Vagina (tissue), 2 donors: Measurements from ENCODE around the gene INO80E.

Experiments
- CTCF ChIP-seq, 3 experiments: fragments of 450-650 bp in 2 of 3; fragments of 200-600 bp in 1 of 3; sonication (generic) in 1 of 3; IDR thresholded peaks; one replicate each; pipeline ENCODE4 v1.5.1; 2017 to 2019; ENCODE audit warnings: antibody characterized with exemption in 3 of 3, mild to moderate bottlenecking in 2 of 3, moderate library complexity in 2 of 3
- POLR2A ChIP-seq, 2 donors: fragments of 450-650 bp; IDR thresholded peaks; one replicate each; pipeline ENCODE4 v1.6.1; 2017; ENCODE audit warnings: antibody characterized with exemption in 2 of 2, mild to moderate bottlenecking in 2 of 2, moderate library complexity in 2 of 2

GRCh38 chr16:30025156-30025555, 29.1 kb downstream of the INO80E start:
- TF ChIP-seq CTCF (IDR thresholded peaks at IDR 0.05) (no peak), POLR2A (IDR thresholded peaks at IDR 0.05) (no peak)
